ENCODE results near the gene OSBPL6.

OSBPL6 gene

GRCh38 chr2:178277741-178278197 lies 83.5 kb downstream of the OSBPL6 start:
- no peak for DNase-seq

DNA sequence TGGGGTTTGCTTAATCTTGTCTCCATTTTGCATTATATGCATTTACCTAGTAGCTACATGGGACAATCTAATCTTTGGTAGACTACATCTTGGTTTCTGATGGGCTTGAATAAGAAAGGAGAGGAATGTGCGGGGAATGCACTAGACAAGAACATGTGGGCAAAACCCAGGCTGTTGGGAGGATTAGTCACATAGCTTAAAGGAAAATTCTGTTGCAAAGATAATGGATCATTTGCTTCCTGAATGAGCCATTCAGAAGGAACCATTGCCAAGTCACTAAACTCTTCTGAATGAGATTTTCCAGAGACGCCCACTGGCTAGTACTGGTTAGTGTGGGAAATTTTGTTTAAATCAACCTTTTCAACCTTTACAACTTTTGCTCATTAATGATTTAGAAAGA lies 84.8 kb downstream of the OSBPL6 start:
- no peak for DNase-seq

DNA sequence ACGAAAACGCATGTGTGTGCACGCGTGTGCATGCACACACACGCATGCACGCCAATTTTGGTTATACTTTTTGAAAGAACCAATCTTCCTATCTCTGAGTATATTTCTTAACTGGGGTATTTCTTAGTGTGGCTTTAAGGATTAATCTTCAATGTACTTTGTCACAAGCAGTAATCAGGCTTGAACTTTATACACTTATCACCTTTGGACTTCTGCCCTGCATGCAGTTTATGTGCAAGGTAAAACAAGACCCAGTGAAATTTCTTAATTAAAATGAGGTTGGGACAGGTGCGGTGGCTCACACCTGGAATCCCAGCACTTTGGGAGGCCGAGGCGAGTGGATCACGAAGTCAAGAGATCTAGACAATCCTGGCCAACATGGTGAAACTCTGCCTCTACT lies 85.3 kb downstream of the OSBPL6 start:
- DNase-seq, result no peak

DNA sequence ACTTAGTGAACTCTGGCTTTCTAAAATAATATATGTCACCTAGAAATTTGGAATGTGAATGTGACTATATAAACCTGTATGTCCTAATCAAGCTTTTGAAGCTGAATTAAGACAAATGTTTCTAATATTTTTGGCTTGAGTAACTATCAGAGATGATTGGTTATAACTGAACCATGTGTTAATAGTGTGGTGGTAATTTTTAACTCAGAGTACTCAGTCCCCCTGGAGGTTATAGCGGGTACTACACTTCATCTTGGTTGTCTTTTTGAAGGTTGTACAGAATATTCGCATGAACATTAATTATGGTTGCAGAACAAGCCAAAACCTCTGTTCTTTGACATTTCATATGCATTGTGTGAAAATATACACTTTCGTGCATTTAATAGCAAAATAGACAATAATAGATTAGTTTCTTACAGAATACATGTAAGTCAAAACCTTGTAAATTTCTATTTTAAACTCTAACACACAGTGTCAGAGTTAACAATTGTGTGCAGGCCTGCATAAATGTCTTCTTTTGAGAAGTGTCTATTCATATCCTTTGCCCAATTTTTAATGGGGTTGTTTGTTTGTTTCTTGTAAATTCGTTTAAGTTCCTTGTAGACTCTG lies 86.0 kb downstream of the OSBPL6 start:
- DNase-seq, result peak; percentile 31

GRCh38 chr2:178282075-178282815 lies 87.9 kb downstream of the OSBPL6 start:
- DNase-seq, result peak; percentile 8

GRCh38 chr2:178283341-178283918 lies 89.1 kb downstream of the OSBPL6 start:
- no peak for DNase-seq

DNA sequence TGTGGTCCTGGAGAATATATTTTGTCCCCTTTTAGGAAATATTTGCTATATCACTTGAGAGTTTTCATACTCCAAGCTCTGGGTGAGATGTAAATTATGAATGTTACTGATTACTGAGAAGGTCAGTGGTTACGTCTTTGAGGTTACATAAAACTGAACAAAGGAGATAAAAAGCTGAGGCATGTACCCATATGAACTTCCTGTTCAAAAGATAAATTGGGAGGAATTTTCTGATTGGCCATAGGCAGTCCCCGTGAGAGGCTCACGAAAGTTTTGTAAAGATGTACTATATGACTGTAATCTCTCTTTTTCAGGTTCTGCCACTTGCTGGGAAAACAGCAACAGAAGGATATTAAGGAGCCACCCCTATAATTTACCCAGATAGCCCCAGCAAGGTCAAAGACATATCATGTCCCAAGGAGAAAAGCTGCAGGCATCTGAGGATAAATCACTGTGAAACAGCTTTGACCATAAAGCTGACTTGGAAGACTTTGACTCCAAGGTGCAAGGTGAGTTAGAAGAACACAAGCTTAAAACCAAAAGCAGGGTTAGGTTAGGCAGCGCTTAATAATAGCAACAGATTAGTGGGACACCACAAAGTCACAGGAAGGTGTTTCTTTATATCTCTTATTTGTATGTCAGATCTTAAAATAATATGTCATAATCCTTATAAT lies 90.4 kb downstream of the OSBPL6 start:
- DNase-seq, result no peak

GRCh38 chr2:178285287-178285615 lies 90.9 kb downstream of the OSBPL6 start:
- DNase-seq, result no peak

DNA sequence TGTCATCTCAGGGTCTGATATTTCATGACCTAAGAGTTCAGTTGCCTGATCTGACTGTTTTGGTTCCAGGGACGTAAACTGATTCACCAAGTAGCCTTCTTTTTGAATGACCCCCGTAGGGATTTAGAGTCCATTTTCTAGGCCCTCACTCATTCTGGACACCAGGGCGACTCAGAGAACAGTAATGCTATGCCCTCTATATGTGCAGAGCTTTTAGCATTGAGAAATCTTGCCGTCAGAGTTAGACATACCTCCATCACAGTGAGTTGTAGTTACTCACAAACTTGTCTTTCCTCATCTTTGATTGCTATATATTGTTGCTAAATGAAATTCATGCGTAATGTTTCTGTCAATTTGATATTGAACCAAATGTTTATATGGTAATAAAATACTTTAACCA lies 92.3 kb downstream of the OSBPL6 start:
- DNase-seq, result no peak

DNA sequence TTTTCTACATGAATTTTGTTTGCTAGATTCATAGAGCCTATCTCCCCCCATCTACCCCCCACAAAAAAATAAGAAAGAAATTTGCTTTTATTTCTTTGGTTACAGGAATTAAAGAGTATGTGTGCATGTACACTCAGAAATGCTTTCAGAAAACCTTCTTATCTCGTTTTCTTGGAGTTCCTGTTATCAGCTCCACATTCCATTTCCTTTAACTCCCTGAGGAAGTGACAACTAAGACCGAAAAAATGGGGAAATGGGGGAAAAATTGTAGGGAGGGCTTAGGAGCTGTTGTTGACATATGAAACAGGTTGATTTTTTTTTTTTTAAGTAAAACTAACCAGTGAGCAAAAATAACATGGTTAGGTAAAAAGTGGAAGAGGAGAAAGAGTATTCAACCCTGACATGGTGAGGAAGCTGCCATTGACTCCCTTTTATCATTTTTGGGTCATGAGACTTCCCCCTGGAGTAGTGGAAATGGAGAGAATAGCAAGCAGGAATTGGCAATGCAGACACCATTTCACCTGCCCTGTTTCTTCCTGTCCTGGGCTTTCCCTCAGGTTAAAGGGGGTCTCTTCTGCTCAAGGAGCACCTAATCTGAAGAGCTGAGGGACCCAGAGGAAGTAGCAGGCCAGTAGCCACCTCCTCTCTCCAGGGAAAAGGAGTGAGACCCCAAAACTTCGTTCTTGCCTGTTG lies 93.5 kb downstream of the OSBPL6 start:
- DNase-seq, result no peak

DNA sequence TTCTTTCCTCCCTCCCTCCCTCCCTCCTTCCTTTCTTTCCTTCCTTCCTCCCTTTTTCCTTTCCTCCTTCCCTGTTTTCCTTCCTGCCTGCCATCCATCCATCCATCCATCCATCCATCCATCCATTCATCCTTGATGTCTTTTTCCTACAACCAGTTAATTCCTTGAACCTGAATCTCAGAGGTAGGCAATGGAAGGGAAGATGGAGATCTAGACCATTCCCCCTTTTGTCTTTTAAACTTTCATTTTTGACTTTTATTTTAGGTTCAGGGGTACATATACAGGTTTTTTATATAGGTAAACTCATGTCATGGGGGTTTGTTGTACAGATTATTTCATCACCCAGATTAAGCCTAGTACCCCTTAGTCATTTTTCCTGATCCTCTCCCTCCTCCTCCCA lies 97.4 kb downstream of the OSBPL6 start:
- DNase-seq, result no peak

- no peak for DNase-seq
Observed at GRCh38 chr2:178292586-178292985, 98.3 kb downstream of the OSBPL6 start.

DNA sequence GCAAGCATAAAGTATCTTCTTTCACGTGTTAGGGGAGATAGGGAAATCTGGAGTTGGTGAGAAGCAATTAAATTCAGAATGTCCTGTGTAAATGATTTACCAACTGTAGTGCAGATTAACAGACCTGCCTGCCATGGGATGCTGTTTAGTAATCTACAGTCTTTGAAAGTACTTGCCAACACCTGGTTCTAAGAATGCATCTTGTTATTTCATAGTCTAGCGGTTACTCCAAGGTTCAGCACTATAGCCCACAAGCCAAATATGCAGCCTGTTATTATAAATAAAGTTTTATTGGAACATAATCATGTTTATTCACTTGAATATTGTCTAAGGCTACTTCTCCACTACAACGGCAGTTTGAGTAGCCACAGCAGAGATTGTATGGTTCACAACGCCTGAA lies 100.8 kb downstream of the OSBPL6 start:
- DNase-seq, result no peak

DNA sequence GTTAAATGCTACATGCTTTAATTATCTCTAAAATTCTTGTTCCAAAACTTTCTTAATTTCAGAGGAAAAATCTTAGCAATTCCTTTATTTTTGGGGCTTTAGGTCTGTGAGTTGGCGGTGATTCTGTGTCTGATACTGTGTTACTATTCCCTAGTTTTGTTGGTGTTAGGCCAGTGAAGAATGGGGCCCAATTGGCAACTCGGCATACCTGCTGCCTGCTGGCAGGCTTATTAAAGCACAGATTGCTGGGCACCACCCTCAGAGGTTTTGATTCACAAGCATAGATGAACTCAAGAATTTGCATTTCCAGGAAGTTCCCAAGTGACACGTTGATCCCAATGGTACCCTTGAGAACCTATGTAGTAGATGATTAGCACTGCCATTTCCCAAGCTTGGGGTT lies 101.6 kb downstream of the OSBPL6 start:
- DNase-seq, result no peak

GRCh38 chr2:178296394-178297090 lies 102.2 kb downstream of the OSBPL6 start:
- no peak for DNase-seq

DNA sequence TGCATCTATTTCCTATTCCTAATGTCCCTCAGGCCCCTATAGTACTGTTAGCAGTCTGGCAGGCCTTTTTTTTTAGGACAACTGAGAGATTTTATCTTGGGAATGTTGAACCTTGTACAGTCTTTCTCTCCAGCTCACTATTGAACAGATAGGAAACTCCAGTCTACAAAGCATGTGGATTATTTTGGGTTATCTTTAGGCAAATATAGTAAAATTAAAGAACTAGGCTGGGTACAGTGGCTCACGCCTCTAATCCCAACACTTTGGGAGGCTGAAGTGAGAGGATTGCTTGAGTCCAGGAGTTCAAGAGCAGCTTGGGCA lies 102.7 kb downstream of the OSBPL6 start:
- DNase-seq, result no peak

DNA sequence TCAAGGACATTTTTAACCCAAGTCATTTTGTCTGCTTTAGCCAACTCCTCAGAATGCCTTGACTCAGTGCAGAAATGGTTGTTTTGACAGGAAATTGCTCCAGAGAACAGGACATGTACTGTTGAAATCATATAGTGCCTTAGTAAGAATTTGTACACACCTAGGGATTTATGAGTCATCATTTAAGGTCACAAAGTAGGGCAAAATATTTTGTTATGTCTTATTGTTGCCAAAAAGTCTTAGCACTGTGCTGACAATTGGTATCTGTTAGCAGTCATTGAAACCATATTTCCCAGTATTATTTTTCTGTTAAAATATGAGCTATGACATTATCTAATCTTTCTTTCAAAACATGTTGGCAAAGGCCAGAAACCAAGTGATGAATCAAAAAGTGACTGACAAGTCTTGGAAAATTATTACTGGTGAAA lies 104.5 kb downstream of the OSBPL6 start:
- DNase-seq, result no peak

GRCh38 chr2:178301649-178302238 lies 107.4 kb downstream of the OSBPL6 start:
- DNase-seq, result no peak

- no peak for DNase-seq
Observed at GRCh38 chr2:178304333-178304732, 110.0 kb downstream of the OSBPL6 start.

DNA sequence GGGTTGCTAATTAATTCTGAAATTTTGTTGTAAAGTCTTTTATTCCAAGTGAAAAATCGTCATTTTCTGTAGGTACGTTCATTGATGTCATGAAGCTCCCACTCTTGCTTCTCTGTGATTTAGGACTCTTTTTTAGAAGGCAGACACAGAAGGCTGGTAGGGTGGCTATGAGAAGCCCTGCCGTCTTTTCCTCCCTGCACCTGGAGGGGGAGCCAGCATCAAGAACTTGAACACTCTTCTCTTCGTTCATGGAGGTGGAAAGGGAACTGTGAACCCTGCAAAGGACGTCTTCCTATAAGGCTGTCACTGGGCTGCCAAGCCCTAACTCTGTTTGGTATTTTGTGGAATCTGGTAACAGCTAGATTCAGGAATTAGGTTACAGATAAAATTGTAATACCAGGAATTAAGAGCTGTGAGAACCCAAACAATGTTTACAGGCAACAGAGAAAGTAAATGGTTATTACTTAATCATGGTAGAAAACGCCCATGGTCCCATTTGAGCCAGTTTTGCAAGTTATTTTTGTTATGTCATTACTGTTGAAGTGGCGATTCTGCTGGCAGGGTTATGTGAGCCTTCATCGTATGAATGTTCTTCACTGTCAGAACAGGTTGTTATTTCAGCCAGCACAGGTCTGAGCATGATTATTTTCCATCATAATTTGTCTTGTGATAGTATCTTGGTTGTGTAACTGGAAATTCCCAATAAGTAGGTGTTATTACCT lies 112.2 kb downstream of the OSBPL6 start:
- DNase-seq, result no peak

- no peak for DNase-seq
Observed at GRCh38 chr2:178307650-178308049, 113.3 kb downstream of the OSBPL6 start.

DNA sequence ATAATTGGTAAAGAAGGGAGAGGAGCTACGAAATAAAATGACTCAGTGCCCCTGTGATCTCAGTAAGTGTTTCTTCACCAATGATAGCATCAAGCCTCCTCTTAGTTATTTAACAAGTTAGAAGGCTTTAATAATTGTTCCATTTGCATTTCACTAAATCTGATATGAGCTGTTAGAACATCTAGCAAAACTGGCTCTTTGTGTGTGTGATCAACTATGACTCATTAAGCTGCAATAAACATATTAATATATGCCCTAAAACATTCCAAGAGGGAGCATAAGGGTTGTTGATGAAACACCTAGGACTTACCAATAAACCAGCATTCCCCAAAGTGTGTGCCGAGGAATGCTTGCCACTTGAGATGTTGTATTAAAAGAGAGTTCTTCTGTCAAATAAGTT lies 115.2 kb downstream of the OSBPL6 start:
- no peak for DNase-seq
